Mesenchymal stem cell (in vitro differentiated cells and primary cell): ENCODE data around the gene NUDC.

ENCODE experiments used
- DNase-seq: peaks from one replicate; pipeline ENCODE4 v3.0.0-alpha.2; 2013
- H2AFZ ChIP-seq: one replicate; pipeline ENCODE4 v1.6.1; 2013; ENCODE audit warnings: low read depth, mild to moderate bottlenecking, control low read depth, inconsistent platforms, low read length, moderate library complexity
- H2AK5ac ChIP-seq: 2 replicates; pipeline ENCODE4 v1.6.1; 2013; ENCODE audit warnings: low read length, moderate library complexity, mild to moderate bottlenecking, inconsistent platforms; ENCODE audit not compliant: severe bottlenecking
- H2BK120ac ChIP-seq: one replicate; pipeline ENCODE4 v1.6.1; 2013; ENCODE audit warnings: low read depth, mild to moderate bottlenecking, inconsistent platforms, low read length, moderate library complexity
- H2BK12ac ChIP-seq, 2 experiments: one replicate each; pipeline ENCODE4 v1.6.1; 2013; ENCODE audit warnings: inconsistent platforms in 2 of 2, low read length in 2 of 2, mild to moderate bottlenecking in 2 of 2, moderate library complexity in 2 of 2, control low read depth in 1 of 2
- H2BK15ac ChIP-seq: one replicate; pipeline ENCODE4 v1.6.1; 2013; ENCODE audit warnings: mild to moderate bottlenecking, low read depth, inconsistent platforms; ENCODE audit not compliant: poor library complexity, severe bottlenecking
- H2BK5ac ChIP-seq: 2 replicates; pipeline ENCODE4 v1.6.1; 2013; ENCODE audit warnings: low read depth, mild to moderate bottlenecking, low read length, control low read depth, inconsistent platforms; ENCODE audit not compliant: poor library complexity, severe bottlenecking
- H3K14ac ChIP-seq, 2 experiments: one replicate each; pipeline ENCODE4 v1.6.1; 2013; ENCODE audit warnings: inconsistent platforms in 2 of 2, low read length in 2 of 2, control low read depth in 1 of 2, mild to moderate bottlenecking in 1 of 2, moderate library complexity in 1 of 2
- H3K18ac ChIP-seq, 2 experiments: one replicate each; pipeline ENCODE4 v1.6.1; 2013; ENCODE audit warnings: inconsistent platforms in 2 of 2, low read length in 2 of 2, control low read depth in 1 of 2, low read depth in 1 of 2, mild to moderate bottlenecking in 1 of 2
- H3K23ac ChIP-seq, 2 experiments: one replicate each; pipeline ENCODE4 v1.6.1; 2013; ENCODE audit warnings: inconsistent platforms in 2 of 2, low read length in 2 of 2, mild to moderate bottlenecking in 2 of 2, moderate library complexity in 2 of 2, control low read depth in 1 of 2
- H3K27ac ChIP-seq: 2 replicates; pipeline ENCODE4 v1.5.1; 2013; ENCODE audit warnings: mild to moderate bottlenecking, moderate library complexity, low read length, control low read depth, inconsistent platforms; ENCODE audit not compliant: poor library complexity, severe bottlenecking
- H3K27me3 ChIP-seq, 2 experiments: 2 replicates each; pipeline versions ENCODE4 v1.6.1 to v1.7.0; 2013; ENCODE audit warnings: low read length in 2 of 2, mild to moderate bottlenecking in 2 of 2, moderate library complexity in 2 of 2, control low read depth in 1 of 2, inconsistent platforms in 1 of 2; ENCODE audit not compliant: control insufficient read depth in 1 of 2, insufficient read depth in 1 of 2
- H3K36me3 ChIP-seq, 2 experiments: 2 replicates each; pipeline versions ENCODE4 v1.6.1 to v1.7.0; 2013; ENCODE audit warnings: low read length in 2 of 2, control low read depth in 1 of 2, inconsistent platforms in 1 of 2, low read depth in 1 of 2, mild to moderate bottlenecking in 1 of 2; ENCODE audit not compliant: insufficient read depth in 2 of 2, control insufficient read depth in 1 of 2
- H3K4ac ChIP-seq, 2 experiments: one replicate each; pipeline ENCODE4 v1.6.1; 2013; ENCODE audit warnings: inconsistent platforms in 2 of 2, low read length in 2 of 2, mild to moderate bottlenecking in 2 of 2, moderate library complexity in 2 of 2, control low read depth in 1 of 2, low read depth in 1 of 2
- H3K4me1 ChIP-seq: 2 replicates; pipeline ENCODE4 v1.6.1; 2013; ENCODE audit warnings: low read depth, low read length, control low read depth; ENCODE audit not compliant: control insufficient read depth, insufficient read depth
- H3K4me2 ChIP-seq: 2 replicates; pipeline ENCODE4 v1.6.1; 2013; ENCODE audit warnings: low read length, mild to moderate bottlenecking, inconsistent platforms; ENCODE audit not compliant: poor library complexity, severe bottlenecking
- H3K4me3 ChIP-seq, 2 experiments: 2 replicates each; pipeline versions ENCODE4 v1.5.1 to v1.7.0; 2013; ENCODE audit warnings: low read length in 2 of 2, mild to moderate bottlenecking in 2 of 2, control low read depth in 1 of 2, low read depth in 1 of 2; ENCODE audit not compliant: insufficient read depth in 1 of 2
- H3K79me1 ChIP-seq: replicated peaks from 2 replicates; pipeline ENCODE4 v1.6.1; 2013; ENCODE audit warnings: mild to moderate bottlenecking, control low read depth, low read length, inconsistent platforms; ENCODE audit not compliant: poor library complexity, severe bottlenecking
- H3K9ac ChIP-seq: 2 replicates; pipeline ENCODE4 v1.7.0; 2013; ENCODE audit warnings: mild to moderate bottlenecking, low read length, moderate library complexity
- H3K9me3 ChIP-seq: 2 replicates; pipeline ENCODE4 v1.7.0; 2013; ENCODE audit warnings: mild to moderate bottlenecking, low read length; ENCODE audit not compliant: control insufficient read depth
- H4K8ac ChIP-seq: one replicate; pipeline ENCODE4 v1.6.1; 2013; ENCODE audit warnings: inconsistent platforms, mild to moderate bottlenecking, low read length, moderate library complexity
- H4K91ac ChIP-seq: one replicate; pipeline ENCODE4 v1.6.1; 2013; ENCODE audit warnings: mild to moderate bottlenecking, low read length, inconsistent platforms
- WGBS: methylation state at CpG from one replicate; pipeline ENCODE4 v1.1.7; 2013; ENCODE audit warnings: mixed read lengths; 5-methylcytosine and 5-hydroxymethylcytosine counted together

The NUDC gene

GRCh38 chr1:26953374-26953773 lies 31.8 kb downstream of the NUDC start:
- peaks cover 0 to 12% of the 10 kb centered on the region in 2 experiments for H3K27me3 ChIP-seq
- no peak overlapping the region for H3K14ac ChIP-seq
- H2BK15ac ChIP-seq, result no peak overlapping the region
- H3K4me1 ChIP-seq, result peaks cover 5% of the 10 kb centered on the region
- H2AFZ ChIP-seq, result no peak overlapping the region
- H4K91ac ChIP-seq, result no peak overlapping the region
- peaks cover 10% of the 10 kb centered on the region for H3K9me3 ChIP-seq
- H3K4me2 ChIP-seq, result no peak overlapping the region
- H3K18ac ChIP-seq, result no peak overlapping the region
- H3K4ac ChIP-seq, result no peak overlapping the region
- DNase-seq, result no peak
- H4K8ac ChIP-seq, result no peak overlapping the region
- no peak overlapping the region for H3K23ac ChIP-seq
- H2BK12ac ChIP-seq, result no peak overlapping the region
- H3K79me1 ChIP-seq, result no peaks in the 10 kb centered on the region
- H3K27ac ChIP-seq, result no peak overlapping the region
- no peak overlapping the region for H2BK5ac ChIP-seq
- H2BK120ac ChIP-seq, result no peak overlapping the region
- 93% methylated on average over 5 of the region's 5 CpGs for WGBS
- H3K36me3 ChIP-seq, result peaks cover 0 to 10% of the 10 kb centered on the region in 2 experiments
- H2AK5ac ChIP-seq, result no peak overlapping the region
- H3K9ac ChIP-seq, result no peak overlapping the region
- H3K4me3 ChIP-seq, result no peak overlapping the region

- WGBS, result 92% methylated on average over 2 of the region's 3 CpGs
- no peaks in the 10 kb centered on the region for H3K79me1 ChIP-seq
- H3K9me3 ChIP-seq, result peaks cover 10% of the 10 kb centered on the region
- H2AFZ ChIP-seq, result no peak overlapping the region
- H3K14ac ChIP-seq, result no peak overlapping the region
- no peak overlapping the region for H3K27ac ChIP-seq
- H3K4ac ChIP-seq, result no peak overlapping the region
- peaks cover 10 to 40% of the 10 kb centered on the region in 2 experiments for H3K27me3 ChIP-seq
- no peak overlapping the region for H2BK5ac ChIP-seq
- H3K4me1 ChIP-seq, result peaks cover 12% of the 10 kb centered on the region
- no peak overlapping the region for H2BK120ac ChIP-seq
- H3K36me3 ChIP-seq, result peaks cover 0 to 7% of the 10 kb centered on the region in 2 experiments
- no peak overlapping the region for H3K4me3 ChIP-seq
- H3K18ac ChIP-seq, result no peak overlapping the region
- H4K8ac ChIP-seq, result no peak overlapping the region
- H3K23ac ChIP-seq, result no peak overlapping the region
- H2AK5ac ChIP-seq, result no peak overlapping the region
- no peak overlapping the region for H3K4me2 ChIP-seq
- no peak overlapping the region for H2BK12ac ChIP-seq
- H2BK15ac ChIP-seq, result no peak overlapping the region
- H4K91ac ChIP-seq, result no peak overlapping the region
- DNase-seq, result no peak
- no peak overlapping the region for H3K9ac ChIP-seq
Observed at GRCh38 chr1:26956321-26956720, 34.8 kb downstream of the NUDC start.

- Histone ChIP-seq H3K27ac (no peak overlapping the region), H3K23ac (peak overlapping the region in 1 of 2 experiments; percentile 9), H2AK5ac (no peak overlapping the region), H2BK15ac (no peak overlapping the region), H2BK12ac (no peak overlapping the region), H4K8ac (no peak overlapping the region), H3K36me3 (no peaks in the 10 kb centered on the region), H3K18ac (no peak overlapping the region), H3K4me1 (peaks cover 12% of the 10 kb centered on the region), H2AFZ (no peak overlapping the region), H3K79me1 (no peaks in the 10 kb centered on the region), H3K9ac (no peak overlapping the region), H3K9me3 (peaks cover 10% of the 10 kb centered on the region), H3K27me3 (peaks cover 10 to 40% of the 10 kb centered on the region in 2 experiments), H4K91ac (no peak overlapping the region), H3K4me2 (no peak overlapping the region), H2BK120ac (no peak overlapping the region), H3K14ac (no peak overlapping the region), H3K4ac (no peak overlapping the region), H2BK5ac (no peak overlapping the region), H3K4me3 (no peak overlapping the region)
- 83% methylated on average over 2 of the region's 3 CpGs for WGBS
- DNase-seq, result no peak
Observed at GRCh38 chr1:26957306-26957705, 35.8 kb downstream of the NUDC start.

GRCh38 chr1:26959270-26959669 lies 37.7 kb downstream of the NUDC start:
- Histone ChIP-seq H3K9me3 (peaks cover 10% of the 10 kb centered on the region), H4K91ac (no peak overlapping the region), H3K14ac (no peak overlapping the region), H4K8ac (peak overlapping the region; percentile 98), H3K4ac (peak overlapping the region in 1 of 2 experiments; percentile 83), H3K18ac (peak overlapping the region in 1 of 2 experiments; percentile 79), H2BK120ac (peak overlapping the region; percentile 93), H2AFZ (no peak overlapping the region), H3K23ac (no peak overlapping the region), H3K4me2 (peak overlapping the region; percentile 91), H3K4me1 (peaks cover 12% of the 10 kb centered on the region), H2AK5ac (no peak overlapping the region), H3K27ac (no peak overlapping the region), H3K4me3 (no peak overlapping the region), H2BK15ac (peak overlapping the region; percentile 90), H3K36me3 (no peaks in the 10 kb centered on the region), H3K27me3 (peaks cover 10 to 40% of the 10 kb centered on the region in 2 experiments), H2BK5ac (no peak overlapping the region), H3K9ac (no peak overlapping the region), H3K79me1 (no peaks in the 10 kb centered on the region), H2BK12ac (peak overlapping the region in 1 of 2 experiments; percentile 99)
- DNase-seq, result no peak
- WGBS, result 39% methylated on average over 13 of the region's 13 CpGs
